Measurements from ENCODE around the gene KCNA3. TPM values are rescaled to one million over a fixed set of nuclear protein-coding genes. Genes with fewer than 3 reads are reported as not detected.
A peak's percentile ranks its signal among the peaks of the same experiment; 100 is the strongest.

The KCNA3 gene
- polyA plus RNA-seq (2013, experiment 1 of 2) = 3.6 TPM
- 2.7 TPM for polyA plus RNA-seq (2013, experiment 2 of 2)

DNA sequence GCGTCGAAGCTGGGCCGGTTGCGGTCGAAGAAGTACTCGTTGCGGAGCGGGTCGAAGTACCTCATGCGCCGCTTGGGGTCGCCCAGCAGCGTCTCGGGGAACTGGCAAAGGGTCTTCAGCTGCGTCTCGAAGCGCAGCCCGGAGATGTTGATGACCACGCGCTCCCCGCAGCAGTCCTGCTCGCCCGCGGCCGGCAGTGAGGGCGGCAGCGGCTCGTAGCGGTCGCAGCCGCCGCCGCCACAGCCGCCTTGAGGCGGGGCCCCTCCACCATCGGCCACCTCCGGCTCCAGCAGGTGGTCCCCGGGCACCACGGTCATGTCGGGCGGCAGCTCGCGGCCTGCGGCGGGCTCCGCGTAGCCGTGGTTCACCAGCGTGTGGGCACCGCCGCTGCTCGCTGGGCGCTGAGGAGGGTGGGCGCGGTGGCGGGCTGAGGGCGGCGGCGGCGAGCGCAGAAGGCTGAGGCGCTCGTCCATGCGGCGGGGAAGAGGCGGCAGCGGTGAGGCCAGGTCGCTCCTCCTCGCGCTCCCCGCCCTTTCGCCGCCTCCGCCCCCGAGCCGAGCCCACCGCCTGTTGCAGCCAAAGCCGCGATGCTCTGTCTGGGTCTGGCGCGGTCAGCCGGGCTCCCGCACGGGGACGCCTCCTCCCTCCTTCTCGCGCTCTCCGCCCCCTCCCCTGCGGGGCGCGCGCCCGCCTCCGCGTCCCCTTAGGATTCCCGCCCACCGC is at the start of gene KCNA3:
KCNA3 (minus strand) TSS at position 604 of the 723 bp plus-strand sequence; CDS start at position 473, 131 bp downstream.
- H3K4me1 ChIP-seq (ENCODE audit: control insufficient read depth, insufficient read depth, low read length, poor library complexity, severe bottlenecking) = no peaks in the 10 kb centered on the region
- no peak within 1 kb of the TSS for H3K27ac ChIP-seq (ENCODE audit: low read depth, low read length, severe bottlenecking)
- no peaks in the 10 kb centered on the region for H3K36me3 ChIP-seq (ENCODE audit: control insufficient read depth, insufficient read depth, low read length)
- WGBS, 2 experiments (ENCODE audit: insufficient coverage in 2 of 2) = 1% methylated on average over 56 to 68 of the region's 97 CpGs
- H3K4me3 ChIP-seq (ENCODE audit: extremely low read depth, insufficient read depth, low read length, poor library complexity, severe bottlenecking) = peak within 1 kb of the TSS; percentile 55
- H3K9me3 ChIP-seq (ENCODE audit: control insufficient read depth, low read length) = peaks cover 8% of the 10 kb centered on the region

DNA sequence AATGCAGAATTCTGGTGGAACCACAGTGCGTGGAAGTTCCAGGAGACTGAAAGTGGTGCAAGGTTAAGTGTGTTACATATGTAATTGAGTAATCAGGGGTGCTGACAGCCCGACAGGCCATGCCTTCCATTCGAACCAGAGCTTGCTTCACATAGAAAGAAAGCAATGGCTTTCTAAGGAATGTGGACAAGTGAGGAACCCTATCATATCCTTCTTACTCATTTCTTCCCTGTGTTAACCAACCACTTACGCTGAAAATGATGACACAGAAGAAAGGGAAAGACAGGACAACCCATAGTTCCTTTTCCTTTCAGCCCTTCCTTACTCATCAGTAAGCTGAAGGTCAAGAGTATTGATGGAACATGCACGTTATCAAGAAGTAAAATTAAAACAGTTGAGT is 48.1 kb upstream of the KCNA3 start:
- H3K4me1 ChIP-seq (ENCODE audit: control insufficient read depth, insufficient read depth, low read length, poor library complexity, severe bottlenecking) = no peaks in the 10 kb centered on the region
- no peaks in the 10 kb centered on the region for H3K9me3 ChIP-seq (ENCODE audit: control insufficient read depth, low read length)
- no peak overlapping the region for H3K27ac ChIP-seq (ENCODE audit: low read depth, low read length, severe bottlenecking)
- H3K4me3 ChIP-seq (ENCODE audit: extremely low read depth, insufficient read depth, low read length, poor library complexity, severe bottlenecking) = no peak overlapping the region
- H3K36me3 ChIP-seq (ENCODE audit: control insufficient read depth, insufficient read depth, low read length) = no peaks in the 10 kb centered on the region
- WGBS, 2 experiments (ENCODE audit: insufficient coverage in 2 of 2) = 78 to 94% methylated on average over 2 to 3 of the region's 5 CpGs

DNA sequence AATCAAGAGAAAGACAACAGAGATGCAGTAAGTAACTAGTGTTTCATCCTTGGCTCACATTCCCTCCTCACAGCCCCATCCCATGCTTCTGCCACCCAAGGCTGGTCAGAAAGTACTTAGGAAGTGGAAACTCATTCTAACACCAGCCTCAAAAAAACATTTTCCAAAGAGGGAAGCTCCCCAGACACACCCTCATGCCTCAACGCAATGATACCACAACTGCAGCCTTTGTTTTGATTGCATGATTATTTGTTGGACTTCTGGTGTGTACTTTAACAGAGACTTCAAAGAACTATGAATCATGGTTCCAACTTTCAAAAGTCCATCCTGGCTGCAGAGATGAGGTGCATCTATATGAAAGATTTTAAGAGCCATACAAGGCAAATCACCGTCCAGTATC is 45.2 kb upstream of the KCNA3 start:
- 89 to 100% methylated on average over 1 of the region's 2 CpGs for WGBS, 2 experiments (ENCODE audit: insufficient coverage in 2 of 2)
- no peak overlapping the region for H3K4me3 ChIP-seq (ENCODE audit: extremely low read depth, insufficient read depth, low read length, poor library complexity, severe bottlenecking)
- H3K9me3 ChIP-seq (ENCODE audit: control insufficient read depth, low read length) = no peaks in the 10 kb centered on the region
- no peaks in the 10 kb centered on the region for H3K36me3 ChIP-seq (ENCODE audit: control insufficient read depth, insufficient read depth, low read length)
- H3K27ac ChIP-seq (ENCODE audit: low read depth, low read length, severe bottlenecking) = no peak overlapping the region
- no peaks in the 10 kb centered on the region for H3K4me1 ChIP-seq (ENCODE audit: control insufficient read depth, insufficient read depth, low read length, poor library complexity, severe bottlenecking)

DNA sequence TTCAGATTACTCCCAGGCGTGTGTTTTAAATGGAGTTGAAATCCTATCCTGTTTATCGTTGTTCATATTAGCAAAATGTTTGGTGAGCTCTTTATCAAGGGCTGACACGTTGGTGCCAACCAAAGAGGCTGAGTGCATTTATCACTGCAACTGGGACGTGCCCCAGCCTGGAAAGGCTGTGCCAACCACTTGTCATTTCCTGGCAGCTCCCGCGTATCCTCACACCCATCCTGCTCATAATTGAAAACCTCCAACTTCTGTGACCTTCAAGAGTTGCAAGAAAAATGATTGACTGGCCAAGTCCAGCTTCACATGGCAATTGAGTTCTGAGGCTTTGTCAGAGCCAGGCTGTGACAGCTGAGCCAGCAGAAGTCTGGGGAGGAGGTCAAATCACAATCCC is 43.7 kb upstream of the KCNA3 start:
- H3K27ac ChIP-seq (ENCODE audit: low read depth, low read length, severe bottlenecking) = no peak overlapping the region
- H3K4me1 ChIP-seq (ENCODE audit: control insufficient read depth, insufficient read depth, low read length, poor library complexity, severe bottlenecking) = no peaks in the 10 kb centered on the region
- no peaks in the 10 kb centered on the region for H3K9me3 ChIP-seq (ENCODE audit: control insufficient read depth, low read length)
- WGBS, 2 experiments (ENCODE audit: insufficient coverage in 2 of 2) = 89 to 93% methylated on average over 3 to 6 of the region's 6 CpGs
- no peak overlapping the region for H3K4me3 ChIP-seq (ENCODE audit: extremely low read depth, insufficient read depth, low read length, poor library complexity, severe bottlenecking)
- no peaks in the 10 kb centered on the region for H3K36me3 ChIP-seq (ENCODE audit: control insufficient read depth, insufficient read depth, low read length)

DNA sequence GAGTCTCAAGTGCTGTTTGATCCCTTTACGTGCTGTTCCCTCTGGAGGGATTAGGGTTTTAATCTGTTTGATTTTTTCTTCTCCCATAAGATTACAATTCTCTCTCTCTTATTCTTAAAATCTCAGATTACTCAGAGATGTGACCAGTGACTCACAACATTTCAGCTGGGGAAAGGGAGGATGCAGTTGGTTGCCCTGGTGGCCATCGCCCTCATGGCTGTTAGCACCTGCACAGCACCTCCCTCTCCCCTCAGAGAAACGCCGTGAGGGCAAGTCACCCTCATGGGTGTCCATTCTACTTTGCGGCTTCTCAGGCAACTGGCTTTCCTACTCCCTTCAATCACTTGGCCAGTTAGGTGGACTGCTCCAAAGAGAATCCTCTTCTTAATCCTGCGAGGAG is 42.4 kb upstream of the KCNA3 start:
- no peak overlapping the region for H3K27ac ChIP-seq (ENCODE audit: low read depth, low read length, severe bottlenecking)
- H3K4me3 ChIP-seq (ENCODE audit: extremely low read depth, insufficient read depth, low read length, poor library complexity, severe bottlenecking) = no peak overlapping the region
- no peaks in the 10 kb centered on the region for H3K36me3 ChIP-seq (ENCODE audit: control insufficient read depth, insufficient read depth, low read length)
- H3K9me3 ChIP-seq (ENCODE audit: control insufficient read depth, low read length) = no peaks in the 10 kb centered on the region
- H3K4me1 ChIP-seq (ENCODE audit: control insufficient read depth, insufficient read depth, low read length, poor library complexity, severe bottlenecking) = no peaks in the 10 kb centered on the region
- WGBS, 2 experiments (ENCODE audit: insufficient coverage in 2 of 2) = 78 to 79% methylated on average over 4 of the region's 6 CpGs

DNA sequence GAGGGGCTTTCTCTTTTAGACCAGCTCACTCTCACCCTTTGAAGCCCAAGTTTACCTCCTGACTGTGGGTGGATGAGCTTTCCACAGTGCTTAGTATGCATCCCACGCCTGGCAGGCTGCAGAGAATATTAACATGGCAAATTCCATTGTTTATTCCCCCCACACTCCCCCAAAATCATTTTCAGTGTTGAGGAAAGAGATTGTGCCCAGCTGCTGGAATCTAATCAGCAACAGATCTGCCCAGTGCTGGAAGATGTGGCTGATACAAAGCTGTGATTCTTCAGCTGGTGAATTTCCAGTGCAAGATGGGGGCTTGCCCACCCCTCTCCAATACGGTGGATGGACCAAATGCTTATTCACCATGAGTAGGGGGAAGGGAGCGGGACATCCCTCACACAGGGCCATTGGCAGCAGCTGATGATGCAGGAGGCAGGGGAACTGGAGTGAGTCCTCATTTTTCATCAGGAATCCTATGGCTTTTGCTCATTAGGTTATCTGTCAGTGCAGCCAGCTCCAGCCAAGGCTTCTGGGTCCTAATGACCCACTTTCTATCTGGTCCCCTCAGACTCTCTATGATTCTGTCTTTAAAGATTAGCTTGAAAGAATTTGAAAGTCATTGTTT is 39.7 kb upstream of the KCNA3 start:
- Histone ChIP-seq H3K4me1 (ENCODE audit: control insufficient read depth, insufficient read depth, low read length, poor library complexity, severe bottlenecking) (no peaks in the 10 kb centered on the region), H3K4me3 (ENCODE audit: extremely low read depth, insufficient read depth, low read length, poor library complexity, severe bottlenecking) (no peak overlapping the region), H3K36me3 (ENCODE audit: control insufficient read depth, insufficient read depth, low read length) (no peaks in the 10 kb centered on the region), H3K9me3 (ENCODE audit: control insufficient read depth, low read length) (no peaks in the 10 kb centered on the region), H3K27ac (ENCODE audit: low read depth, low read length, severe bottlenecking) (no peak overlapping the region)
- 57 to 78% methylated on average over 1 of the region's 3 CpGs for WGBS, 2 experiments (ENCODE audit: insufficient coverage in 2 of 2)

DNA sequence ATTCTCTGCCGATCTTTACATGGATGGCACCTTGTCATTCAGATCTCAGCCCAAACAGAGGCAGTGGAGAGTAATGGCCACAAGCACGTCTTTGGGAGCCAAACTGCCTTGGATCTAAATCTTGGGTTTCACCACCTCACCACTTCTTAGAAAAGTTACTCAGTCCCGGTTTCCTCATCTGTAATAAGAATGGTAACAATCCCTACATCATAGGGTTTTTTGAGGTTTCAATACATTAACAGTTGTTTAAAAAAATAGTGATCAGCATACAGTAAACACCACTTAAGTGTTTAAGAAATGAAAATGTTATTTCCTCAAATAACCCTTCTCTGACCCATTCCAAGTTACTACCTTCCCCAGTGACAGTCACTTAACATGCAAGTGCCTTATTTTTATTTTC is 38.5 kb upstream of the KCNA3 start:
- H3K4me3 ChIP-seq (ENCODE audit: extremely low read depth, insufficient read depth, low read length, poor library complexity, severe bottlenecking) = no peak overlapping the region

DNA sequence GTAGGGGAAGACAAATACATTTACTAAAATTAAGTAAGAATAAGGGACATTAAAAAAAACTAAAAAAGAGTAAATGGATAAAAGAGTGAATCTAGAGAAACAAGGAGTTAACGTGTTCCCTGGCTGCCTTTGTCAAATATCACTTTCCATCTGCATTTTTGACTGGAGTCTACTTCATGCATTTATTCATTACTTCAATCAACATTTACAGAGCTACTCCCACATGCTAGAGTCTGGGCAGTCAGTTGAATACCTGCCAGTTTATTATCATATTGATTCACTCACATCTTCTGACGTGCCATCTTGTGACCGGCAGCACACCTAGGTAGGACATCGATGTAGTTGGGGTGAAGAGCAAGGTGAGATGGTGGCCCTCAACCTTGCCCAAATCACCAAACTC is 35.6 kb upstream of the KCNA3 start:
- Histone ChIP-seq H3K4me3 (ENCODE audit: extremely low read depth, insufficient read depth, low read length, poor library complexity, severe bottlenecking) (no peak overlapping the region), H3K27ac (ENCODE audit: low read depth, low read length, severe bottlenecking) (no peak overlapping the region), H3K4me1 (ENCODE audit: control insufficient read depth, insufficient read depth, low read length, poor library complexity, severe bottlenecking) (no peaks in the 10 kb centered on the region), H3K9me3 (ENCODE audit: control insufficient read depth, low read length) (no peaks in the 10 kb centered on the region), H3K36me3 (ENCODE audit: control insufficient read depth, insufficient read depth, low read length) (no peaks in the 10 kb centered on the region)
- WGBS, 2 experiments (ENCODE audit: insufficient coverage in 2 of 2) = 100% methylated on average over 1 of the region's 4 CpGs

More for the DNA sequence above, 38.5 kb upstream of the KCNA3 start:
- no peaks in the 10 kb centered on the region for H3K36me3 ChIP-seq (ENCODE audit: control insufficient read depth, insufficient read depth, low read length)
- WGBS, 2 experiments (ENCODE audit: insufficient coverage in 2 of 2) = 33 to 54% methylated on average over 1 to 2 of the region's 3 CpGs
- no peaks in the 10 kb centered on the region for H3K9me3 ChIP-seq (ENCODE audit: control insufficient read depth, low read length)
- no peak overlapping the region for H3K27ac ChIP-seq (ENCODE audit: low read depth, low read length, severe bottlenecking)
- H3K4me1 ChIP-seq (ENCODE audit: control insufficient read depth, insufficient read depth, low read length, poor library complexity, severe bottlenecking) = no peaks in the 10 kb centered on the region

DNA sequence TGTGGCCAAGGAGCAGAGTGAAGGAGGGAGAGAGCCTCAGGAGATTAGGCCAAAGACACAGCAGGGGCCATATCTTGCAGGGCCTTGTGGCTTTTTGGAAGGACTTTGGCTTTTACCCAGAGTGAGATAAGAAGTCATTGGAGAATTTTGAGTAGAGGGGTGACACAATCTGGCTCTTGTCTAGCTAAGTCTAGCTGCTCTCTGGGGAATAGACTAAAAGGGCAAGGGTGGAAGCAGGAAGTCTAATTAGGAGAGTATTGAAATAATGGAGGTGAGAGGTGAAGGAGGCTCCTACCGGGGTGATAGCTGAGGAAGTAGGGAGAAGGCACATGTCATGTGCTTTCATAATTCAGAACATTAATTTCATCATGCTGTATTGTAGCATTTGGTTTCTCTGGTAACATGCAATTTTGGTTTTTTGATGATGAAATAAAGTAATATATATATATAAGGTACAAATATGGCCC is 34.3 kb upstream of the KCNA3 start:
- Histone ChIP-seq H3K4me1 (ENCODE audit: control insufficient read depth, insufficient read depth, low read length, poor library complexity, severe bottlenecking) (no peaks in the 10 kb centered on the region), H3K36me3 (ENCODE audit: control insufficient read depth, insufficient read depth, low read length) (no peaks in the 10 kb centered on the region)
- no CpG with 5 or more reads among the region's 1 CpG for WGBS, 2 experiments (ENCODE audit: insufficient coverage in 2 of 2)

DNA sequence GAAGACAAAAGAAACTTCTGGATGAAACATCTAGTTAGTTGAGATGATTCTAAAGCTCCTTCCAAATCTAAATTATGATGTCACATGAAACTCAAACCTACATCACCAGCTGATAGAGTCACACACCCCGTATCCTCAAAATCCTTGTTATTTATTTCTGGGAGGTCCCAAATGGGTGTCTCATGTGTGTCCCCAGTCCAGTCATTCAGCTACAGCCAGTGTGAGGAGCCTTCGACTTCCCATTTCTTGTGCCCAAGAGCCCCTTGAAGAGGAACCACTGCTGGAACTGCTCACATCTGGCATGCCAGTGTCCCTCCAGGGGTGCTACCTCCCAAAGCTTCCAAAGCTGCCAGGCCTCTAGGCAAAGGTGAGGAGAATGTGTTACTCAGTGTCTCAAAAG is 32.5 kb upstream of the KCNA3 start:
- no peaks in the 10 kb centered on the region for H3K36me3 ChIP-seq (ENCODE audit: control insufficient read depth, insufficient read depth, low read length)
- H3K4me3 ChIP-seq (ENCODE audit: extremely low read depth, insufficient read depth, low read length, poor library complexity, severe bottlenecking) = no peak overlapping the region
- 94 to 100% methylated on average over 1 to 2 of the region's 2 CpGs for WGBS, 2 experiments (ENCODE audit: insufficient coverage in 2 of 2)
- H3K9me3 ChIP-seq (ENCODE audit: control insufficient read depth, low read length) = no peaks in the 10 kb centered on the region
- no peak overlapping the region for H3K27ac ChIP-seq (ENCODE audit: low read depth, low read length, severe bottlenecking)
- H3K4me1 ChIP-seq (ENCODE audit: control insufficient read depth, insufficient read depth, low read length, poor library complexity, severe bottlenecking) = no peaks in the 10 kb centered on the region

More for the DNA sequence above, 34.3 kb upstream of the KCNA3 start:
- Histone ChIP-seq H3K27ac (ENCODE audit: low read depth, low read length, severe bottlenecking) (no peak overlapping the region), H3K9me3 (ENCODE audit: control insufficient read depth, low read length) (no peaks in the 10 kb centered on the region), H3K4me3 (ENCODE audit: extremely low read depth, insufficient read depth, low read length, poor library complexity, severe bottlenecking) (no peak overlapping the region)

DNA sequence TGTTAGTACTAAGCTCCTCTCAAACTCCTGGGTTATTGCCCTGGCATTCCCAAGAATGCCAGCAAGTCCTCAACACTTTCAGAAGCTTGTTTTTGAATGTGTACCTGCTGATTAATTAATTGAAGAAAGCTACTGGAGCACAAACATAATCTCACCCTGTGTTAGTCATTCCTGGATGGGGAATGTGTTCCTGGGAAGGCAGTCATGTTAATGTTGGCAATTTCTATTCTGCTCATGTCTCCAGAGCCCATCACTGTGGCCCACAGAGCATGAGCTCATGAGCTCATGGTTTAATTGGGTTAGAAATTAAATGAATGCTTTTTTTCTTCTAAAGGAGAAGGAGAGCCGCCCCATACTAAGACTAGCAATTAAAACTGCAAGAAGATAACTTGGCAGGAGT is 31.9 kb upstream of the KCNA3 start:
- Histone ChIP-seq H3K9me3 (ENCODE audit: control insufficient read depth, low read length) (no peaks in the 10 kb centered on the region), H3K36me3 (ENCODE audit: control insufficient read depth, insufficient read depth, low read length) (no peaks in the 10 kb centered on the region), H3K4me1 (ENCODE audit: control insufficient read depth, insufficient read depth, low read length, poor library complexity, severe bottlenecking) (no peaks in the 10 kb centered on the region), H3K27ac (ENCODE audit: low read depth, low read length, severe bottlenecking) (no peak overlapping the region), H3K4me3 (ENCODE audit: extremely low read depth, insufficient read depth, low read length, poor library complexity, severe bottlenecking) (no peak overlapping the region)
- no CpG with 5 or more reads among the region's 1 CpG for WGBS, 2 experiments (ENCODE audit: insufficient coverage in 2 of 2)
